GM12878 (cell line): ENCODE results near the gene RAB7B. TPM values are rescaled to one million over a fixed set of nuclear protein-coding genes. Genes with fewer than 3 reads are reported as not detected.

Experiments
- ATAC-seq: fragments of 200-7000 bp; cut with Tn5 transposase; 3 replicates; pipeline ENCODE4 v1.9.1; 2020; ENCODE audit warnings: mild to moderate bottlenecking, moderate library complexity
- BruUV-seq: library from RNA; stranded (reverse); fragments of 400-500 nt; replicated peaks from 2 replicates; lab custom pipeline; 2021; lab: Mats Ljungman, UMichigan
- CTCF ChIA-PET: fragments of 300-600 bp; sonication (Branson Sonifier 250); formaldehyde crosslinking; extraction: SDS; loops from one replicate; lab custom pipeline; 2021; ENCODE audit warnings: inconsistent platforms; lab: Yijun Ruan, JAX
- POLR2A ChIA-PET: fragments of 350-600 bp; formaldehyde crosslinking; extraction: SDS; loops from one replicate; lab custom pipeline; 2021; ENCODE audit warnings: inconsistent platforms; lab: Charles Lee
- RAD21 ChIA-PET: fragments of 300-600 bp; sonication (Branson Sonifier 250); formaldehyde crosslinking; loops from one replicate; lab custom pipeline; 2023; ENCODE audit warnings: antibody characterized with exemption; ENCODE audit not compliant: unreplicated experiment; lab: Charles Lee
- SMC1A ChIA-PET: fragments of 300-600 bp; sonication (Branson Sonifier 250); formaldehyde crosslinking; loops from one replicate; lab custom pipeline; 2023; ENCODE audit not compliant: unreplicated experiment, uncharacterized antibody; lab: Charles Lee
- DNase-seq: peaks from one replicate; pipeline ENCODE4 v3.0.0-alpha.2; 2011; ENCODE audit warnings: low read depth, low spot score
- FAIRE-seq: peaks from 3 replicates; lab custom pipeline; 2011; peaks lifted over from hg19 to GRCh38; lab: Jason Lieb, UNC
- H2AFZ ChIP-seq: 2 replicates; pipeline ENCODE4 v1.6.0; 2011; ENCODE audit warnings: low read depth, low read length, control low read depth; ENCODE audit not compliant: control insufficient read depth
- H3K27ac ChIP-seq: 2 replicates; pipeline ENCODE4 v1.5.1; 2011; ENCODE audit warnings: control low read depth; ENCODE audit not compliant: control insufficient read depth, insufficient read depth
- H3K27me3 ChIP-seq, 2 experiments: replicated peaks in 1 of 2; 2 replicates each; pipeline versions ENCODE4 v1.6.0 to v1.6.1; 2011; ENCODE audit warnings: low read length in 1 of 2; ENCODE audit not compliant: control insufficient read depth in 2 of 2, insufficient read depth in 2 of 2
- H3K36me3 ChIP-seq, 2 experiments: 2 replicates each; pipeline ENCODE4 v1.5.1; 2011; ENCODE audit warnings: low read length in 1 of 2; ENCODE audit not compliant: control insufficient read depth in 2 of 2, insufficient read depth in 2 of 2
- H3K4me1 ChIP-seq: 2 replicates; pipeline ENCODE4 v1.6.1; 2011; ENCODE audit warnings: mild to moderate bottlenecking, low read length, moderate library complexity, mixed read lengths; ENCODE audit not compliant: control insufficient read depth, insufficient read depth
- H3K4me2 ChIP-seq: 2 replicates; pipeline ENCODE4 v1.6.0; 2011; ENCODE audit warnings: control low read depth; ENCODE audit not compliant: control insufficient read depth, insufficient read depth
- H3K4me3 ChIP-seq: fragments of 200-600 bp; sonication (generic); 2 replicates; pipeline ENCODE4 v1.5.1; 2016
- H3K79me2 ChIP-seq: 2 replicates; pipeline ENCODE4 v1.6.0; 2011; ENCODE audit warnings: low read length; ENCODE audit not compliant: control insufficient read depth, insufficient read depth
- H3K9ac ChIP-seq: 2 replicates; pipeline ENCODE4 v1.8.0; 2011; ENCODE audit warnings: low read length, control low read depth, mixed read lengths; ENCODE audit not compliant: control insufficient read depth, insufficient read depth
- H3K9me3 ChIP-seq: replicated peaks from 3 replicates; pipeline ENCODE4 v1.5.1; 2011; ENCODE audit warnings: mild to moderate bottlenecking, low read length; ENCODE audit not compliant: control insufficient read depth, insufficient read depth
- H4K20me1 ChIP-seq: 2 replicates; pipeline ENCODE4 v1.6.0; 2011; ENCODE audit not compliant: control insufficient read depth, insufficient read depth
- CREM ChIP-seq: IDR thresholded peaks from 2 replicates; pipeline ENCODE4 v1.6.1; 2014; ENCODE audit warnings: antibody characterized with exemption, low read depth
- CTCF ChIP-seq, 3 experiments: IDR thresholded peaks in 2 of 3; conservative IDR thresholded peaks in 1 of 3; 2 replicates each; pipeline ENCODE4 v1.5.1; 2011; ENCODE audit warnings: low read depth in 3 of 3, low read length in 3 of 3, mild to moderate bottlenecking in 3 of 3, control low read depth in 2 of 3, moderate library complexity in 2 of 3, inconsistent platforms in 1 of 3, mixed read lengths in 1 of 3; ENCODE audit not compliant: control insufficient read depth in 2 of 3, insufficient read depth in 1 of 3; ENCODE audit errors: extremely low read depth in 1 of 3
- FOXM1 ChIP-seq: IDR thresholded peaks from 2 replicates; pipeline ENCODE4 v1.6.1; 2012; ENCODE audit warnings: low read depth, mild to moderate bottlenecking, inconsistent platforms, low read length, moderate library complexity
- KDM1A ChIP-seq: fragments of 200-600 bp; sonication (generic); IDR thresholded peaks from 2 replicates; pipeline ENCODE4 v1.6.1; 2016; ENCODE audit warnings: borderline replicate concordance
- NR2C2 ChIP-seq: IDR thresholded peaks from 2 replicates; pipeline ENCODE4 v1.6.1; 2011; ENCODE audit warnings: borderline replicate concordance, low read depth; ENCODE audit not compliant: control insufficient read depth, insufficient read length
- NR2F1 ChIP-seq: fragments of 450-650 bp; conservative IDR thresholded peaks from 2 replicates; pipeline ENCODE4 v1.6.1; 2017; ENCODE audit warnings: mild to moderate bottlenecking
- PML ChIP-seq: IDR thresholded peaks from 2 replicates; pipeline ENCODE4 v1.6.1; 2012; ENCODE audit warnings: low read length, inconsistent platforms
- POLR2AphosphoS5 ChIP-seq: IDR thresholded peaks from 2 replicates; pipeline ENCODE4 v1.6.1; 2011; ENCODE audit warnings: mild to moderate bottlenecking, low read length, inconsistent platforms
- PRDM15 ChIP-seq: fragments of 450-650 bp; formaldehyde crosslinking; IDR thresholded peaks from 2 replicates; pipeline ENCODE4 v1.4.0; 2020; ENCODE audit warnings: mild to moderate bottlenecking, moderate library complexity
- RELA ChIP-seq: fragments of 450-650 bp; IDR thresholded peaks from 2 replicates; pipeline ENCODE4 v1.8.0; 2014; ENCODE audit warnings: borderline replicate concordance; ENCODE audit not compliant: partially characterized antibody
- SREBF1 ChIP-seq: IDR thresholded peaks from 2 replicates; pipeline ENCODE4 v1.6.1; 2012; ENCODE audit warnings: mild to moderate bottlenecking, low read length
- SUPT20H ChIP-seq: IDR thresholded peaks from 2 replicates; pipeline ENCODE4 v1.6.1; 2011; ENCODE audit warnings: low read depth, mild to moderate bottlenecking, low read length, moderate library complexity, borderline replicate concordance; ENCODE audit not compliant: control insufficient read depth
- ZNF622 ChIP-seq: fragments of 450-650 bp; IDR thresholded peaks from 2 replicates; pipeline ENCODE4 v1.6.1; 2017; ENCODE audit warnings: mild to moderate bottlenecking, inconsistent platforms
- WGBS: methylation state at CpG from one replicate; pipeline ENCODE4 v1.1.6; 2016; ENCODE audit warnings: low lambda C conversion rate; ENCODE audit not compliant: insufficient replicate concordance, insufficient coverage; ENCODE audit errors: missing lambda C conversion rate; 5-methylcytosine and 5-hydroxymethylcytosine counted together
- in situ Hi-C: fragments of 300-500 bp; cut with MboI; formaldehyde crosslinking; loops from 9 replicates; pipeline ENCODE4 v1.14.3; 2018; ENCODE audit warnings: mixed read lengths
- intact Hi-C: fragments of 100-400 bp; cut with micrococcal nuclease; formaldehyde crosslinking; loops from one replicate; pipeline ENCODE4 v1.14.2; 2022; ENCODE audit not compliant: unreplicated experiment
- polyA plus RNA-seq, 11 experiments: library from polyadenylated mRNA; depleted of rRNA in 4 of 11; unstranded in 6 of 11; stranded (reverse) in 5 of 11; fragments of >200 nt; fragmentation: Nextera tagmentation in 4 of 11; fragmentation: Illumina TruSeq in 1 of 11; extraction: Ambion mirVana in 4 of 11; extraction: Trizol in 1 of 11; gene quantifications; 1 replicate in 1 of 11; 2 replicates in 10 of 11; pipeline versions ENCODE4 v1.2.1 to v1.2.3, GENCODE V29; 2011 to 2016; ENCODE audit warnings: inconsistent platforms in 2 of 11, missing spikeins in 2 of 11, low read depth in 1 of 11
- total RNA-seq, 4 experiments: library from RNA; depleted of rRNA in 3 of 4; stranded (reverse); fragments of >200 nt in 3 of 4; fragmentation: Illumina TruSeq in 1 of 4; extraction: Trizol in 1 of 4; gene quantifications; 2 replicates each; pipeline versions ENCODE4 v1.2.1 to v1.2.3, GENCODE V29; 2013 to 2021

Gene RAB7B
- total and polyA plus RNA-seq, 10 of the 15 experiments (the other 5 are each of a cell fraction or from before 2014, with no cell fraction given) = 0.09 TPM; not detected in 9

- FAIRE-seq = no peak
- Histone ChIP-seq H3K36me3 (no peaks in the 10 kb centered on the region), H3K9ac (no peak overlapping the region), H4K20me1 (no peaks in the 10 kb centered on the region), H3K9me3 (no peaks in the 10 kb centered on the region), H3K27me3 (peaks cover 0 to 2% of the 10 kb centered on the region in 2 experiments; a peak in 1 of 4 replicates), H3K27ac (no peak overlapping the region), H3K79me2 (no peaks in the 10 kb centered on the region), H3K4me3 (no peak overlapping the region), H2AFZ (no peak overlapping the region), H3K4me1 (no peaks in the 10 kb centered on the region), H3K4me2 (no peak overlapping the region)
- POLR2A ChIA-PET = interaction anchor here (0.6 kb wide), 1 partner anchor 218 kb away, joined by 3 read pairs; no protein-coding TSS in a partner anchor
- SMC1A ChIA-PET = no interaction called here
- ATAC-seq = no peak
- WGBS = 39% methylated on average over 11 of the region's 11 CpGs
- in situ Hi-C loops = no loop called here
- DNase-seq = no peak
- no TSS peak for BruUV-seq
- RAD21 ChIA-PET = no interaction called here
- TF ChIP-seq SUPT20H (no peak), NR2F1 (no peak), KDM1A (no peak), CREM (no peak), NR2C2 (no peak), RELA (no peak), POLR2AphosphoS5 (no peak)
- CTCF ChIA-PET = interaction anchor here (0.8 to 1.3 kb wide), 2 partner anchors 11 to 22 kb away, joined by 3 read pairs; no protein-coding TSS in a partner anchor
- intact Hi-C loops = no loop called here
Measured at GRCh38 chr1:205954819-205955404, 48.3 kb downstream of the RAB7B start.

GRCh38 chr1:205951746-205952145 lies 51.4 kb downstream of the RAB7B start:
- RAD21 ChIA-PET = no interaction called here
- POLR2A ChIA-PET = no interaction called here
- no peak overlapping the region for H3K9ac ChIP-seq
- SMC1A ChIA-PET = no interaction called here
- WGBS = 0% methylated on average over 1 of the region's 1 CpG
- H3K79me2 ChIP-seq = no peaks in the 10 kb centered on the region
- DNase-seq = no peak
- in situ Hi-C loops (no loop called here), intact Hi-C loops (no loop called here)
- H3K4me1 ChIP-seq = no peaks in the 10 kb centered on the region
- H2AFZ ChIP-seq = no peak overlapping the region
- H3K27ac ChIP-seq = no peak overlapping the region
- H3K27me3 ChIP-seq = peaks cover 0 to 2% of the 10 kb centered on the region in 2 experiments; a peak in 1 of 4 replicates
- no peaks in the 10 kb centered on the region for H4K20me1 ChIP-seq
- BruUV-seq = no TSS peak
- ATAC-seq = no peak
- H3K36me3 ChIP-seq = no peaks in the 10 kb centered on the region
- no peak for FAIRE-seq
- H3K4me2 ChIP-seq = no peak overlapping the region
- H3K4me3 ChIP-seq = no peak overlapping the region
- no peaks in the 10 kb centered on the region for H3K9me3 ChIP-seq
- CTCF ChIA-PET = interaction anchor here (1.3 to 1.7 kb wide), 3 partner anchors 8 to 161 kb away, joined by 3 to 9 read pairs (median 3); no protein-coding TSS in a partner anchor
- TF ChIP-seq PRDM15 = no peak
- no peak for TF ChIP-seq ZNF622
- no peak for TF ChIP-seq CTCF (IDR thresholded peaks at IDR 0.05 in 2 of 3, conservative IDR thresholded peaks at IDR 0.05 in 1 of 3; ENCODE audit: control insufficient read depth in 2 of 3, extremely low read depth in 1 of 3, insufficient read depth in 1 of 3, low read depth in 3 of 3, low read length in 3 of 3)
- TF ChIP-seq PML = no peak
- no peak for TF ChIP-seq SREBF1
- no peak for TF ChIP-seq FOXM1
